Measurements from ENCODE around the gene DYNC1LI1. TPM values are rescaled to one million over a fixed set of nuclear protein-coding genes. Genes with fewer than 3 reads are reported as not detected.

The DYNC1LI1 gene
- total RNA-seq, 1 experiment from 2014 or later = 56.2 TPM

GRCh38 chr3:32506466-32506865, 64.2 kb downstream of the DYNC1LI1 start:
- WGBS (ENCODE audit: extremely low coverage, insufficient read length, low lambda C conversion rate) = no CpG with 5 or more reads among the region's 4 CpGs
- no peak overlapping the region for H2BK120ac ChIP-seq (ENCODE audit: low read depth, low read length, poor library complexity, severe bottlenecking)

More at GRCh38 chr3:32506466-32506865, 64.2 kb downstream of the DYNC1LI1 start:
- H2BK15ac ChIP-seq (ENCODE audit: low read depth, low read length) = no peak overlapping the region
- H3K79me2 ChIP-seq (ENCODE audit: insufficient read depth, low read length) = no peaks in the 10 kb centered on the region
- no peak overlapping the region for H3K56ac ChIP-seq (ENCODE audit: insufficient read length, low read depth, low read length)
- H2BK20ac ChIP-seq (ENCODE audit: low read depth, low read length, poor library complexity, severe bottlenecking) = no peak overlapping the region
- Mint-ChIP-seq H3K4me3 (no peak overlapping the region), H3K27ac (no peak overlapping the region), H3K4me1 (peaks cover 15 to 22% of the 10 kb centered on the region in 2 experiments), H3K36me3 (ENCODE audit: insufficient read depth in 1 of 3, low read depth in 3 of 3) (no peaks in the 10 kb centered on the region), H3K27me3 (ENCODE audit: low read depth) (no peaks in the 10 kb centered on the region), H3K9me3 (no peaks in the 10 kb centered on the region)
- no peak overlapping the region for H2AK5ac ChIP-seq (ENCODE audit: insufficient read length, low read length)
- no peaks in the 10 kb centered on the region for H3K79me1 ChIP-seq (ENCODE audit: insufficient read depth, low read depth, low read length, poor library complexity, severe bottlenecking)
- no peak overlapping the region for H3K18ac ChIP-seq (ENCODE audit: insufficient read length, low read depth, low read length)
- H3K4ac ChIP-seq (ENCODE audit: low read depth, low read length) = no peak overlapping the region
- no peak for DNase-seq
- no peak for TF ChIP-seq CTCF (conservative IDR thresholded peaks at IDR 0.05)
- no peak overlapping the region for H4K5ac ChIP-seq (ENCODE audit: insufficient read length, low read depth, low read length)
- no peaks in the 10 kb centered on the region for H3K9me3 ChIP-seq (ENCODE audit: control insufficient read depth, low read depth, low read length)
- no peaks in the 10 kb centered on the region for H3K23me2 ChIP-seq (ENCODE audit: insufficient read length, low read depth, low read length, poor library complexity, severe bottlenecking)
- no peak overlapping the region for H3T11ph ChIP-seq (ENCODE audit: low read length)
- no peak overlapping the region for H2BK5ac ChIP-seq (ENCODE audit: insufficient read length, low read length)
- H4K20me1 ChIP-seq (ENCODE audit: control insufficient read depth, insufficient read depth, insufficient read length) = peaks cover 2% of the 10 kb centered on the region
- no peak overlapping the region for H2BK12ac ChIP-seq (ENCODE audit: insufficient read length, low read depth, low read length)
- no peak overlapping the region for H3K27ac ChIP-seq (ENCODE audit: insufficient read length, low read depth, low read length)
- no peak overlapping the region for H3K4me2 ChIP-seq (ENCODE audit: insufficient read depth, insufficient read length, low read length)
- H3K4me1 ChIP-seq (ENCODE audit: insufficient read depth, low read length) = peaks cover 4% of the 10 kb centered on the region; the same call in 1 of the 2 replicates
- no peaks in the 10 kb centered on the region for H3K27me3 ChIP-seq (ENCODE audit: insufficient read depth, low read length)
- H3K23ac ChIP-seq (ENCODE audit: insufficient read length, low read depth, low read length) = no peak overlapping the region
- no peak overlapping the region for H3K14ac ChIP-seq (ENCODE audit: insufficient read depth, low read length)
- no peak overlapping the region for H4K91ac ChIP-seq (ENCODE audit: insufficient read length, low read depth, low read length)
- H3K9ac ChIP-seq (ENCODE audit: extremely low read depth, insufficient read length, low read length) = no peak overlapping the region
- H4K8ac ChIP-seq (replicated peaks; ENCODE audit: insufficient read length, low read depth, low read length) = no peak overlapping the region
- no peak overlapping the region for H2AFZ ChIP-seq (ENCODE audit: low read length)

Data from H9 (cell line).